Nephron progenitor cell (in vitro differentiated cells): ENCODE measurements around the gene CISH.

Source experiments
- DNase-seq: peaks from one replicate; pipeline ENCODE4 v3.0.0; 2021
- H3K27ac Mint-ChIP-seq: 2 replicates; pipeline ENCODE4 v1.8.0; 2021; ENCODE audit warnings: mild to moderate bottlenecking, moderate library complexity, mixed read lengths
- H3K27me3 Mint-ChIP-seq: 2 replicates; pipeline ENCODE4 v1.8.0; 2021; ENCODE audit warnings: mild to moderate bottlenecking, low read depth, mixed read lengths; ENCODE audit not compliant: poor library complexity
- H3K36me3 Mint-ChIP-seq: 2 replicates; pipeline ENCODE4 v1.8.0; 2021; ENCODE audit warnings: low read depth, mixed read lengths
- H3K4me1 Mint-ChIP-seq: 2 replicates; pipeline ENCODE4 v1.8.0; 2021; ENCODE audit warnings: mixed read lengths
- H3K4me3 Mint-ChIP-seq: 2 replicates; pipeline ENCODE4 v1.8.0; 2021; ENCODE audit warnings: mild to moderate bottlenecking, moderate library complexity, mixed read lengths
- H3K9me3 Mint-ChIP-seq: 2 replicates; pipeline ENCODE4 v1.8.0; 2021; ENCODE audit warnings: mild to moderate bottlenecking, moderate library complexity, mixed read lengths
- TF ChIP-seq, protein P1 (sequence below): fragments of 200-600 bp; sonication (generic); IDR thresholded peaks from 2 replicates; pipeline ENCODE4 v1.5.0; 2021; ENCODE audit warnings: antibody characterized with exemption

Gene CISH

GRCh38 chr3:50573566-50574443, 37.8 kb downstream of the CISH start:
- Mint-ChIP-seq H3K9me3 (no peaks in the 10 kb centered on the region), H3K4me1 (peaks cover 11% of the 10 kb centered on the region), H3K27me3 (no peaks in the 10 kb centered on the region), H3K4me3 (no peak overlapping the region), H3K36me3 (no peaks in the 10 kb centered on the region), H3K27ac (no peak overlapping the region)
- no peak for DNase-seq
- TF ChIP-seq, protein P1, sequence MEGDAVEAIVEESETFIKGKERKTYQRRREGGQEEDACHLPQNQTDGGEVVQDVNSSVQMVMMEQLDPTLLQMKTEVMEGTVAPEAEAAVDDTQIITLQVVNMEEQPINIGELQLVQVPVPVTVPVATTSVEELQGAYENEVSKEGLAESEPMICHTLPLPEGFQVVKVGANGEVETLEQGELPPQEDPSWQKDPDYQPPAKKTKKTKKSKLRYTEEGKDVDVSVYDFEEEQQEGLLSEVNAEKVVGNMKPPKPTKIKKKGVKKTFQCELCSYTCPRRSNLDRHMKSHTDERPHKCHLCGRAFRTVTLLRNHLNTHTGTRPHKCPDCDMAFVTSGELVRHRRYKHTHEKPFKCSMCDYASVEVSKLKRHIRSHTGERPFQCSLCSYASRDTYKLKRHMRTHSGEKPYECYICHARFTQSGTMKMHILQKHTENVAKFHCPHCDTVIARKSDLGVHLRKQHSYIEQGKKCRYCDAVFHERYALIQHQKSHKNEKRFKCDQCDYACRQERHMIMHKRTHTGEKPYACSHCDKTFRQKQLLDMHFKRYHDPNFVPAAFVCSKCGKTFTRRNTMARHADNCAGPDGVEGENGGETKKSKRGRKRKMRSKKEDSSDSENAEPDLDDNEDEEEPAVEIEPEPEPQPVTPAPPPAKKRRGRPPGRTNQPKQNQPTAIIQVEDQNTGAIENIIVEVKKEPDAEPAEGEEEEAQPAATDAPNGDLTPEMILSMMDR, result no peak

GRCh38 chr3:50572801-50573371, 38.7 kb downstream of the CISH start:
- DNase-seq, result no peak
- Mint-ChIP-seq H3K27me3 (peaks cover 3% of the 10 kb centered on the region), H3K4me3 (no peak overlapping the region), H3K36me3 (no peaks in the 10 kb centered on the region), H3K27ac (no peak overlapping the region), H3K4me1 (peaks cover 14% of the 10 kb centered on the region), H3K9me3 (no peaks in the 10 kb centered on the region)
- TF ChIP-seq, protein P1, result no peak

- TF ChIP-seq, protein P1, result peak; percentile 77
- H3K27me3 Mint-ChIP-seq, result peaks cover 8% of the 10 kb centered on the region
- no peak overlapping the region for H3K4me3 Mint-ChIP-seq
- H3K36me3 Mint-ChIP-seq, result no peaks in the 10 kb centered on the region
- no peaks in the 10 kb centered on the region for H3K9me3 Mint-ChIP-seq
- H3K27ac Mint-ChIP-seq, result no peak overlapping the region
- peak; percentile 74 for DNase-seq
- H3K4me1 Mint-ChIP-seq, result peaks cover 18% of the 10 kb centered on the region
These were observed 39.4 kb downstream of the CISH start for GRCh38 chr3:50572158-50572557.

DNA sequence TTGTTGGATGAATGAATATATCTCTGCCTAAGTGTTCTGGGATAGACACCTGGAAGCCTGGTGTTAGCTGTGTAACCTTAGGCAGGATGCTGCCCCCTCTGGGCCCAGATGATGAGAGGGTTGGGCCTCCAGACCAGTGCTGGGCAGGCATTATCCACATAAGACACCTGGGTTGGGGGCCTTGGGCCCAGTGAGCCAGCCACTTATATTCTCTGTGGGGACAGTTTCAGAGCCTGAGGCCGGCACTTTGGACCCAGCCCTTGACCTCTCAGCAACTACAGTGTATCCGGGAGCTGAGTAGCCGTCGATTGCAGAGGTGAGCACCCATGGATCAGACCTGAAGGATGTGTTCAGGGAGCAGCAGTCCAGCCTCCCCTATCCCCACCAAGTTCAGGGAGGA, 40.1 kb downstream of the CISH start:
- peaks cover 21% of the 10 kb centered on the region for H3K4me1 Mint-ChIP-seq
- TF ChIP-seq, protein P1, result no peak
- H3K27ac Mint-ChIP-seq, result no peak overlapping the region
- no peaks in the 10 kb centered on the region for H3K36me3 Mint-ChIP-seq
- H3K4me3 Mint-ChIP-seq, result no peak overlapping the region
- peaks cover 15% of the 10 kb centered on the region for H3K27me3 Mint-ChIP-seq
- H3K9me3 Mint-ChIP-seq, result no peaks in the 10 kb centered on the region
- DNase-seq, result no peak

- TF ChIP-seq, protein P1, result no peak
- H3K27me3 Mint-ChIP-seq, result peaks cover 21% of the 10 kb centered on the region
- no peaks in the 10 kb centered on the region for H3K36me3 Mint-ChIP-seq
- peaks cover 24% of the 10 kb centered on the region for H3K4me1 Mint-ChIP-seq
- DNase-seq, result no peak
- no peaks in the 10 kb centered on the region for H3K9me3 Mint-ChIP-seq
- H3K4me3 Mint-ChIP-seq, result peak overlapping the region; percentile 97
- no peak overlapping the region for H3K27ac Mint-ChIP-seq
These were observed 40.9 kb downstream of the CISH start for GRCh38 chr3:50570508-50571279.
